Esophagus squamous epithelium (tissue), 5 donors: ENCODE results near the gene IL1RAPL1. TPM values are rescaled to one million over a fixed set of nuclear protein-coding genes. Genes with fewer than 3 reads are reported as not detected.

Experiments
- DNase-seq: peaks from one replicate; lab custom pipeline; 2025; lab: John Stamatoyannopoulos, UW
- H3K27ac ChIP-seq, 4 donors: fragments of 200-600 bp; sonication (generic); one replicate each; pipeline ENCODE4 v1.5.1; 2016 to 2019; ENCODE audit warnings: mild to moderate bottlenecking in 1 of 4
- H3K27me3 ChIP-seq, 4 donors: fragments of 200-600 bp; sonication (generic); 1 replicate in 3 of 4; 2 replicates in 1 of 4; pipeline versions ENCODE4 v1.5.1 to v1.6.0; 2017 to 2021; ENCODE audit warnings: antibody characterized with exemption in 1 of 4
- H3K36me3 ChIP-seq, 3 donors: fragments of 200-600 bp; sonication (generic); one replicate each; pipeline ENCODE4 v1.5.1; 2016 to 2019
- H3K4me1 ChIP-seq, 3 donors: fragments of 200-600 bp; sonication (generic); one replicate each; pipeline ENCODE4 v1.5.1; 2017 to 2019
- H3K4me3 ChIP-seq, 4 donors: fragments of 200-600 bp; sonication (generic); 1 replicate in 3 of 4; 2 replicates in 1 of 4; pipeline ENCODE4 v1.5.1; 2016 to 2019; ENCODE audit warnings: mild to moderate bottlenecking in 2 of 4, moderate library complexity in 1 of 4
- H3K9me3 ChIP-seq, 3 donors: fragments of 200-600 bp; sonication (generic); one replicate each; pipeline ENCODE4 v1.5.1; 2016 to 2019
- POLR2A ChIP-seq, 4 donors: fragments of 450-650 bp; IDR thresholded peaks; one replicate each; pipeline ENCODE4 v1.6.1; 2017; ENCODE audit warnings: antibody characterized with exemption in 4 of 4, mild to moderate bottlenecking in 4 of 4, moderate library complexity in 3 of 4
- WGBS, 2 donors: methylation state at CpG; one replicate each; pipeline ENCODE4 v1.1.5; 2018; 5-methylcytosine and 5-hydroxymethylcytosine counted together
- intact Hi-C: fragments of 100-400 bp; cut with DNase I; formaldehyde crosslinking; loops from one replicate; pipeline ENCODE4 v1.15.0; 2022
- total RNA-seq, 4 donors: library from RNA; depleted of rRNA; stranded (reverse); fragments of >200 nt; gene quantifications; one replicate each; pipeline ENCODE4 v1.1.0, GENCODE V29; 2016
- TF ChIP-seq, protein P1 (sequence below), 6 experiments: fragments of 450-650 bp in 4 of 6; fragments of 200-600 bp in 2 of 6; sonication (generic) in 2 of 6; IDR thresholded peaks; one replicate each; pipeline ENCODE4 v1.5.1; 2016 to 2019; ENCODE audit warnings: antibody characterized with exemption in 6 of 6, mild to moderate bottlenecking in 4 of 6, moderate library complexity in 4 of 6
- donor health status: DM: yes; HTN: yes; CAD: no.

IL1RAPL1 gene
- total RNA-seq, 4 donors from 2014 or later: 0.09 to 0.19 (median 0.13) TPM; not detected in 1

DNA sequence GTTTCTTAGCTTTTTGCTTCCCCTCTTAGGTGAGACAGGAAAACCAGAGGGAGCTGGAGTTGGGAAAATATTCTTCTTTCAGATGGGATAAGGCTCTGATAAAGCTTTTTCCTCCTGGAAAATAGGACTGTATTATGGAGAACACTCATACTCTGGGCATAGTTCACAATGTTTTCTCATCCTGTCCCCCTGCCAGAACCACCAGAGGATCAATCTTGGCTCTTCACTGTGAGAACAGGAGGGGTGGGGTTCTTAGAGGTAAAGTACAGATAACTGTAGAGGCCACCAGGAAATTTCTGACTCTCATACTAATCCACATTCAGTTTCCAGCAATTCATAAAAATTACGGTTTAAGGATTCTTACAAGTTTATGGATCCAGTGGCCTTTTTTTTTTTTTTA is 966.3 kb downstream of the IL1RAPL1 start:
- intact Hi-C loops: no loop called here
- 64 to 70% methylated on average over 1 of the region's 1 CpG for WGBS, 2 donors
- TF ChIP-seq, protein P1, sequence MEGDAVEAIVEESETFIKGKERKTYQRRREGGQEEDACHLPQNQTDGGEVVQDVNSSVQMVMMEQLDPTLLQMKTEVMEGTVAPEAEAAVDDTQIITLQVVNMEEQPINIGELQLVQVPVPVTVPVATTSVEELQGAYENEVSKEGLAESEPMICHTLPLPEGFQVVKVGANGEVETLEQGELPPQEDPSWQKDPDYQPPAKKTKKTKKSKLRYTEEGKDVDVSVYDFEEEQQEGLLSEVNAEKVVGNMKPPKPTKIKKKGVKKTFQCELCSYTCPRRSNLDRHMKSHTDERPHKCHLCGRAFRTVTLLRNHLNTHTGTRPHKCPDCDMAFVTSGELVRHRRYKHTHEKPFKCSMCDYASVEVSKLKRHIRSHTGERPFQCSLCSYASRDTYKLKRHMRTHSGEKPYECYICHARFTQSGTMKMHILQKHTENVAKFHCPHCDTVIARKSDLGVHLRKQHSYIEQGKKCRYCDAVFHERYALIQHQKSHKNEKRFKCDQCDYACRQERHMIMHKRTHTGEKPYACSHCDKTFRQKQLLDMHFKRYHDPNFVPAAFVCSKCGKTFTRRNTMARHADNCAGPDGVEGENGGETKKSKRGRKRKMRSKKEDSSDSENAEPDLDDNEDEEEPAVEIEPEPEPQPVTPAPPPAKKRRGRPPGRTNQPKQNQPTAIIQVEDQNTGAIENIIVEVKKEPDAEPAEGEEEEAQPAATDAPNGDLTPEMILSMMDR (IDR thresholded peaks at IDR 0.05): no peak
- TF ChIP-seq POLR2A (IDR thresholded peaks at IDR 0.05): no peak

DNA sequence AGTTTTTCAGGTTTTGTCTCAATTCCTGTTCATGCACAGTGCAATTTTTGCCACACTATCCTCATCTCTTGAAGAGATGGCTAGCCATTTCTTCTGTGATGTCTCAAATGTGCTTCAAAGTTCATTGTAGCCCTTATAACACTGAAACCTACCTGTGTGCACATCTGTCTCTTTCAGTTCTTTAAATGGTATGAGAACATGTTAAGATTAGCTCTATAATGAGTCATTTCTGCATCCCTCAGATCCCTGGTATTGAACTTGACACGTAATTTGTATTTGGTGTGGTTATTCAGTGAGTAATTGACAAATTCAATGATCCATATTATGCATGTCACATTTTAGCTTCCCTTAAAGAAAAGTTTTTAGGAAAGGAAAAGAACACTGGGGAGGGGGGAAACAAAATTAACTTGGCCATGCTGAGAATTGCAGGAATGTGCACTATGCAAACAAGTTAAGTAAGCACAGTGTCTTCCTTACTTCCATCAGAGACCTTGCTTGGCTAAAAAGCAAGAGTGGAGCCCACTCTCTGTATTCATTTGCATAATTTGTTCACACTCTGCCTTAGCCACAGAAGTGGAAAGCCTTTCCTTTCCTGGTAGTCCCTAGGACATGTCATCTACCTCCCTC is 968.3 kb downstream of the IL1RAPL1 start:
- 30 to 47% methylated on average over 1 of the region's 1 CpG for WGBS, 2 donors
- Histone ChIP-seq H3K27me3 (no peaks in the 10 kb centered on the region), H3K9me3 (peaks cover 0 to 10% (median 0%) of the 10 kb centered on the region in 3 donors), H3K4me1 (no peaks in the 10 kb centered on the region), H3K36me3 (no peaks in the 10 kb centered on the region), H3K4me3 (no peak overlapping the region), H3K27ac (no peak overlapping the region)
- intact Hi-C loops: no loop called here
- no peak for DNase-seq
- TF ChIP-seq, protein P1 (IDR thresholded peaks at IDR 0.05): no peak
- no peak for TF ChIP-seq POLR2A (IDR thresholded peaks at IDR 0.05)

More for the DNA sequence above, 966.3 kb downstream of the IL1RAPL1 start:
- H3K27ac ChIP-seq: no peak overlapping the region
- H3K9me3 ChIP-seq: peaks cover 0 to under 1% (median 0%) of the 10 kb centered on the region in 3 donors
- H3K36me3 ChIP-seq: no peaks in the 10 kb centered on the region
- no peaks in the 10 kb centered on the region for H3K27me3 ChIP-seq
- no peak for DNase-seq
- no peaks in the 10 kb centered on the region for H3K4me1 ChIP-seq
- no peak overlapping the region for H3K4me3 ChIP-seq

DNA sequence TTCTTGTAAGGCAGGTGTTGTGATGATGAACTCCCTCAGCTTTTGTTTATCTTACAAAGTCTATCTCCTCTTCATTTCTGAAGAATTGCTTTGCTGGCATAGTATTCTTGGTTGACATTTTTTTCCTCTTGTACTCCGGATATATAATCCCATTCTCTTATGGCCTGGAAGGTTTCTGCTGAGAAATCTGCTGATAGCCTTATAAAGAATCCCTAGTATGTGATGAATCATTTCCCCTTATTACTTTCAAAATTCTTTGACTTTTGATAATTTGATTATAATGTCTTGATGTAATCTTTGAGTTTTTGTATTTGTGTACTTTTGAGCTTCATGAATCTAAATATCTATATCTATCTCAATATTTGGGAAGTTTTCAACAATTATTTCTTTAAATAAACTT is 972.8 kb downstream of the IL1RAPL1 start:
- 83 to 90% methylated on average over 1 of the region's 1 CpG for WGBS, 2 donors
- H3K27ac ChIP-seq: no peak overlapping the region
- no peaks in the 10 kb centered on the region for H3K36me3 ChIP-seq
- intact Hi-C loops: no loop called here
- H3K4me1 ChIP-seq: no peaks in the 10 kb centered on the region
- TF ChIP-seq POLR2A (IDR thresholded peaks at IDR 0.05): no peak
- TF ChIP-seq, protein P1 (IDR thresholded peaks at IDR 0.05): no peak
- peaks cover 0 to 16% (median 0%) of the 10 kb centered on the region in 3 donors for H3K9me3 ChIP-seq
- H3K27me3 ChIP-seq: no peaks in the 10 kb centered on the region
- no peak overlapping the region for H3K4me3 ChIP-seq
- no peak for DNase-seq

DNA sequence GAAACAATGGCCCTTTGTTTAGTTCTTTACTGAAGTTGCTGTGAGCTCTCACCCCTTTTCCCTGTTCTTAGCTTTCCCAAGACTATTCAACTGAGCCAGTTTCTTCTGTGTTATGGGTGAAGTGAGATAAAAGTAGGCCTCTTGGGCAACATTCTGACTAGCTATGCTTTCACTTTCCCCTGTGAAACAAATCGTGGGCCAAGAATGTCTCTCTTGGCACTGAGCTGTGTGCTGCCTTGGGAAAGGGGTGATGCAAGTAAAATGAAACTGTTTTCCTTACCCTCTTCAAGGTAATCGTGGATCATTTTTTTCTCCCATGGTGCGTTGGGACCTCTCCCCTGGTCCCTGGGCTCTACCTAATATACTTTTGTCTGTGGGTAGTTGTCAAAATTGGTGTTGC is 974.2 kb downstream of the IL1RAPL1 start:
- DNase-seq: no peak
- Histone ChIP-seq H3K9me3 (peaks cover 0 to 16% (median 0%) of the 10 kb centered on the region in 3 donors), H3K4me3 (no peak overlapping the region), H3K4me1 (no peaks in the 10 kb centered on the region), H3K27me3 (no peaks in the 10 kb centered on the region), H3K36me3 (no peaks in the 10 kb centered on the region), H3K27ac (no peak overlapping the region)
- intact Hi-C loops: no loop called here
- TF ChIP-seq, protein P1 (IDR thresholded peaks at IDR 0.05): no peak
- no peak for TF ChIP-seq POLR2A (IDR thresholded peaks at IDR 0.05)
- 69% methylated on average over 3 of the region's 3 CpGs; no CpG with 5 or more reads in 1 of the 2 donors for WGBS, 2 donors

DNA sequence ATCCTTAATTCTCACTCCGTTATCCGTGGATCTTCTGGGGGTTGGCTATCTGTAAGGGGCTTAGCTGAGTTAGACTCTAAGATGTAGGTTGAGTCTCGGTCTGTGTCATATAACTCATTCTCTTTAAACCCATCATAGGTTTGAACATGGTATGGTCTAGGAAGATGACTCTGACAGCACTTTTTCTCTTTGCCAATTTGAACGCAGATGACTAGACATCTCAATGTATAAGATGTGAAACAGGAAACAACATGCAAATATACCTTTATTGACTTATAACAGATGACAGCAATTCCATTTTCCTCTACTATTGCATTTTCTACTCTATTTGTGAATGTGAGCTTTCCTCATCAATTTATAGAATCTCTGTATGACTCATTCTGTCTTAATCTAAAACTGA is 993.3 kb downstream of the IL1RAPL1 start:
- Histone ChIP-seq H3K9me3 (no peaks in the 10 kb centered on the region), H3K4me3 (no peak overlapping the region), H3K4me1 (no peaks in the 10 kb centered on the region), H3K27me3 (no peaks in the 10 kb centered on the region), H3K36me3 (no peaks in the 10 kb centered on the region), H3K27ac (no peak overlapping the region)
- intact Hi-C loops: no loop called here
- no peak for DNase-seq
- TF ChIP-seq, protein P1 (IDR thresholded peaks at IDR 0.05): no peak
- no peak for TF ChIP-seq POLR2A (IDR thresholded peaks at IDR 0.05)
- WGBS, 2 donors: 75 to 83% methylated on average over 4 of the region's 4 CpGs
